ENCODE measurements around the gene CCNG2.

- TF ChIP-seq CTCF (IDR thresholded peaks at IDR 0.05 in 4 of 5, conservative IDR thresholded peaks at IDR 0.05 in 1 of 5): no peak
- no peak for TF ChIP-seq POLR2A (IDR thresholded peaks at IDR 0.05)
Observed at GRCh38 chr4:77123411-77123810, 33.6 kb upstream of the CCNG2 start.

Measured in gastrocnemius medialis (tissue), 4 donors.